GM19238 (cell line): Measurements from ENCODE around the gene UBE3B.
"Not testable (repeated sequence)": the region's sequence is repeated elsewhere in the genome, so short reads cannot be mapped to it uniquely, and the experiment has no call there.

Experiments
- DNase-seq: peaks from one replicate; pipeline ENCODE4 v3.0.0; 2011; ENCODE audit warnings: low spot score; ENCODE audit not compliant: insufficient read length

Gene UBE3B

DNA sequence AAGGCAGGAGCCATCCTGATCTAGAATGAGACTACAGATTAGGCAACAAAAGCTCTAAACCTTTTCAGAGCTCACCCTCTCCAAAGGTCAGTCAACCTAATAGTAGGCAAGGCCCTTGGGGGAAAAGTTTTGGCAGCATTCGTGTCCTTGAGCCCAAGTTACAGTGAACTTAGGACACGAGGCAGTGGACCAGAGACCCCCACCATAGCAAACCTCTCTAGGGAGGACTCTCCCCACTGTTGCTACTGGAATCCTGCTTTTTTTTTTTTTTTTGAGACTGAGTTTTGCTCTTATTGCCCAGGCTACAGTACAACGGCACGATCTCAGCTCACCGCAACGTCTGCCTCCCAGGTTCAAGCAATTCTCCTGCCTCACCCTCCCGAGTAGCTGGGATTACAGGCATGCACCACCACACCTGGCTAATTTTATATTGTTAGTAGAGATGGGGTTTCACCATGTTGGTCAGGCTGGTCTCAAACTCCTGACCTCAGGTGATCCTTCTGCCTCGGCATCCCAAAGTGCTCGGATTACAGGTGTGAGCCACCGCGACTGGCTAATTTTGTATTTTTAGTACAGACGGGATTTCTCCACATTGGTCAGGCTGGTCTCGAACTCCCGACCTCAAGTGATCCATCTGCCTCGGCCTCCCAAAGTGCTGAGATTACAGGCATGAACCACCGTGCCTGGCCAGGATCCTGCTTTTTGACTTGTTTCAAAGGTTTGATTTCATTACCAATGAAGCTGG is 3.7 kb upstream of the UBE3B start:
- not testable (repeated sequence) for DNase-seq

DNA sequence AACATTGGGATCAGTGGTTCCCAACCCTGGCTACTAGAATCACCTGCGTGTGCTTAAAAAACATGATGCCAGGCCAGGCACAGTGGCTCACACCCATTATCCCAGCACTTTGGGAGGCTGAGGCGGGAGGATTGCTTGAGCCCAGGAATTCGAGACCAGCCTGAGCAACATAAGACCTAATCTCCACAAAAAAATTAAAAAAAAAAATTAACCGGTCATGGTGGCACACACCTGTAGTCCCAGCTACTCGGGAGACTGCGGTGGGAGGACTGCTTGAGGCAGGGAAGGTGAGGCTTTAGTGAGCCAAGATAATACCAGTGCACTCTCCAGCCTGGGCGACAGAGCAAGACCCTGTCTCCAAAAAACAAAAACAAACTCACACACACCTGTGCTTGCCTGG is 2.3 kb upstream of the UBE3B start:
- DNase-seq = no peak

DNA sequence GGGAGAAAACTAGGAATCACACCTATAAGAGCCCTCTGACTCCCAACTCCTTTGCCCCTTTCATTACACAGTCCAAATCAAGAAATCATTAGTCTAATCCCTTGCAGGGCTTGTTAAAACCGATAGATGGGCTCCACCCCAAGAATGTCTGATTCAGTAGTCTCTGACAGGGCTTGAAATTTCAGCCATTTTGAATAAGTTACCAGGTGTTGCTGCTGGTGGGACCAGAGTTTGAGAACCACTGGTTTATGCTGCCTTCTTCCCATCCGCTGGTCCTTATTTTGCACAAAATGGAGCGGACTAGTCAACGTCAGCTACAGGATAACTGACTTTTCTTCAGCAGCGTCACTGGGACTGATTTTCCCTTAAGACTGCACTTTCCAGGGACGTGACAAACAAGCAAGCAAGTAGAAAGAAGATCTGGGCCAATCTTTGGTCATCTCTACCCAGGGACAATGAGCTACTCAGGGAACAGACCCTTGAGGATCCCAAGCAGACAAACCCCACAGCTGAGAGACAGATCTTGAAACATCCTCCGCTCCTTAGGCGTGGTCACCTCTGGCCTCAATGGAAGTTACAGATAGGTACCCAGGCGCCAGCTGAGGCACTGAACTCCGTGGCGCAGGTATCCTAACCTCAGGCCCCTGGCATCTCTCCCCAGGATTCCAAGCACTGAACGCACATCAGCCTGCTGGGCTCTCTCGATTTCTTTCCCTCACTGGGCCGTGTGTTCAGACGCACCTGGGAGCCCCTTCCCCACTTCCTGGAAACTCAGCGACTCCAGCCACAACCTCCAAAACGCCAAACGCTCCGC is 1.2 kb upstream of the UBE3B start:
- no peak for DNase-seq

DNA sequence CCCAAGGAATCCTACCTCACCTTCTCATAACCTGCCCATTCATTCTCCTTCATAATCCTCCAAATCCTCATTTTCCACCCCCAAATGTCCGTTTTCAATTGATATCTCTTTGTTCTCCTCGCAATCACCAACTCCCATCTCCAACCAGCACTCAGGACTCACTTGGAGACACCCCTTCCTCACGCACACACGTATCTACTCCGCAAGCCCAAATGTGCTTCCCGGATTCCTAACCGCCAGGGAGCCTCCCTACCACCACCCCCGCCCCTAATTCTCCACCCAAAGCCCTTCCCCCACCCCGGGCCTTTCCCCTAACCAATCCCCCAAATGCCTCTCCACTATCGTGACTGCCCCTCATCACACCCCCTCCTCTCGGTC is 638 bp upstream of the UBE3B start:
- DNase-seq = no peak

DNA sequence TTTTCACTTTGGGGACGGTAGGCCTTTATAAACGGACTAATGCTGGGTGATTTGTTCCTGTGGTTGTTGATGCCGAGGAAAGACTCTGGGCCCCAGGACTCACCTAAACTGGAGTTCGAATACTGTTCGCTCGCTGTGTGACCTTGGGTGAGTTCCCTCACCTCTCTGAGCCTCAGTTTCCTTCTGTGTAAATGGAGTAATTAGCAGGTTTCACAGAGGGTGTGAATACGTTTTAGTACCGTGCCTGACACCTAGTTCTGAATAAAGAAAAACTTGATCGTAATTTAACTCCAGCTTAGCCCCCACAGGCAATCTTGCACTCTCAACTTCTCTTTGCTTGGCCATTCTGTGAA is 505 bp downstream of the UBE3B start:
- no peak for DNase-seq

DNA sequence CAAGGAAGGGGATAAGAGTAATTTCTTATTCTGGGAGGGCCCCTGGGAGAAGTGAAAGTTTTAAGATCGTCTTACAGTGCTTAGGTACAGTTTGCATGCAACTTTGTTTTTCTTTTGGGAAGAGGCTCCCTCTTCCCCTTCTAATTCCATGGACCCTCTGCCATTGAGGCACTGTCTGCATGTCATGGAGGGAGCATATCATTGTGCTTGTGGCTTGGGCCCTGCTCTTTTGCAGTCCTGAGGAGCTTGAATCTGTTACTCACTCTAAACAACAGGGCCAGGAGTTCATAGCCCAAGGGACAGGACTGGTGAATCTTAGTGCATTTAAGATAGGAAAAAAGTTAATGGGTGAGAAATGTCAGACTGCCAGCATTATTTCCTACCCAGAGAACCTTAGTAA is 2.3 kb downstream of the UBE3B start:
- DNase-seq = no peak

DNA sequence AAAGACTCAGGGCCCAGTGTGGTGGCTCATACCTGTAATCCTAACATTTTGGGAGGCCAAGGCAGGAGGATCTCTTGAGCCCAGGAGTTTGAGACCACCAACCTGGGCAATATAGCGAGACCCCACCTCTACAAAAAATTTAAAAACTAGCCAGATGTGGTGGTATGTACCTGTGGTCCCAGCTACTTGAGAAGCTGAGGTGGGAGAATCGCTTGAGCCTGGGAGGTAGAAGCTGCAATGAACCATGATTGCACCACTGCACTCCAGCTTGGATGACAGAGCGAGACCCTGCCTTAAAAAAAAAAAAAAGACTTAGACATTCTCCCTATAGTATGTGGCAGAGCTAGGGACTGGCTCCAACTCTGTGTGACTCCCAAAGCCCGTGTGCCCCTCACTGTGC is 2.9 kb downstream of the UBE3B start:
- no peak for DNase-seq

DNA sequence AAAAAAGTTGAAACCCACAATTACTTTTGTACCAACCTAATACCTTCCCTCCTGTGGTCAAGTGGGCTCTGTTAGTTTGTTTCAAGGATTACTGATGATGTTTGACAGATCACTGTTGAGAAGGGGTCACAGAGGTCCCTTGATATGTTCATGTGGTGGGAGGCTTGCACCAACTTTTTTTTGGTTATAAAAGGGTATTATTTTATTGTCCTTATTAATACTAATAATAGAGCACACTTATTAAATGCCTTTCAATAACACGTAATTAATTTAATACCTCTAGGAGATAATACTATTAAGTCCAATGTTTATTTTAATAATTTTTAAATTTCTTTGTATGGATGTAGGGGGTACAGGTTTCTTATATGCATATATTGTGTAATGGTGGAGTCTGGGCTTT is 4.4 kb downstream of the UBE3B start:
- DNase-seq = no peak

DNA sequence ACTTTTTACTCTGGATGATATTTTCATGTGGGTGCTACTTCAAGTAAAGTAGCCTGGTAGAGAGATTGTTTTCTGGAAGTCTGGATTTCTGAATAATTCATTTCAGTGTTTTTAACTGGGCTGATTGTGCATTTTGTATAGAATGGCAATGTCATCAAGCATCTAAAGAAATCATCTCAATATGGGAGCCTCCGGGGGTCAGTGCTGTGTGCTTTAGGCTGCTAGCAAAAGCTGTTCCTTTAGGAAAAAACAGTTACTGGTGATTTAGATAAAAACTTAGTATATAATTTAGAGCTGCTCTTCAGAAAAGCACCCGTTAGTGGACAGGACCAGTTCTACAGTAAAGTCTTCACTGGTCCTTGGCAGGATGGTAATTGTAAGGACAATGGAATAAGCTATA is 5.1 kb downstream of the UBE3B start:
- DNase-seq = no peak

DNA sequence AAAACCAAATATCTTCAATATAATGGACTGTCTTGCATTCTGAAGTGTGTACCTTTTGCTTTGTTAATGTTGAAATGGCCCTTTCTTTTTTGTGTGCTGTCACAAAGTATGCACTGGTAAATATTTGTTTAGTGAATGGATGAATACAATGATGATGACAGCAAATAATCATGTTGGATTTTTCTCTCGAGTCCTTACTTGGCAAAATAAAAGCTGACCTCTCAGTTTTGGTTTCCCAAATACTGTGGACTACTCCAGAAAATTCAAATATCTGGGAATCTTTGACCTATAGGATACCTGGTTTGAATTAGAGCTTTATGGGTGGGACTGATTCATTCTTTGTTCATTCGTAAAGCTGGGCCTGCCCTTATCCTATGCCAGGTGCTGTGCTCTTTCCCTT is 5.5 kb downstream of the UBE3B start:
- no peak for DNase-seq

DNA sequence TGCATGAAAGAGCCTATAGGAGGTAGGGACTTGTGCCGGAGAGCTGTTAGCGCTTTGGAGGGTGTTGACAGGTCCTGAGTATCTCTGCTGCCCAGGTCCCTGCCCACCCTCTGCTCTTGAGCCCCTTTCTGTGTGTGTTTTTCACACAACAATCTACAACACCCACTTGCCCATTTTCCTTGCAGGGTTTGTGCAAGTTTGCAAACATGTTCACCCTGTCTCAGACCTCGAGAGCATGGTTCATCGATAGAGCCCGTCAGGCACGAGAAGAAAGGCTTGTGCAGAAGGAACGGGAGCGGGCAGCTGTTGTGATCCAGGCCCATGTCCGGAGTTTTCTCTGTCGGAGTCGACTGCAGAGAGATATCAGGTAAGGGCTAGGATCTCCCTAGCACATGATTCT is 5.9 kb downstream of the UBE3B start:
- no peak for DNase-seq

DNA sequence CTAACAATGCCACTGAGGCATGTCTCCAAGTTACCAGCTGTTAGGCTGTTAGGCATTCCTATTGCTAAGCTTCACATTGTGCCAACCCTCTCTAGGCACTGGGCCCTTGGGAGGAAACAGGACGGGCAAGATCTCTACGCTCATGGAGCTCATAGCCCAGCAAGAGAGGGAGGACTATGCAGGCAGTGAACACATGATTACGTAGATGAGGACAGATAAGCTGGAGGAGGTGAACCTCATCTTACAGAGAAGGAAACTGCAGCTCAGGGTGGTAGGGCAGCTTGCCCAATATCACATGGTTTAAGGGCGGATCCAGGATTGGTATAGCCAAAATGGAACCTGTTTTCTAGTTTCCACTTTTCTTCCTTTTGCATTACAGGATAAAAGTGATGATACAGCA is 7.8 kb downstream of the UBE3B start:
- no peak for DNase-seq

DNA sequence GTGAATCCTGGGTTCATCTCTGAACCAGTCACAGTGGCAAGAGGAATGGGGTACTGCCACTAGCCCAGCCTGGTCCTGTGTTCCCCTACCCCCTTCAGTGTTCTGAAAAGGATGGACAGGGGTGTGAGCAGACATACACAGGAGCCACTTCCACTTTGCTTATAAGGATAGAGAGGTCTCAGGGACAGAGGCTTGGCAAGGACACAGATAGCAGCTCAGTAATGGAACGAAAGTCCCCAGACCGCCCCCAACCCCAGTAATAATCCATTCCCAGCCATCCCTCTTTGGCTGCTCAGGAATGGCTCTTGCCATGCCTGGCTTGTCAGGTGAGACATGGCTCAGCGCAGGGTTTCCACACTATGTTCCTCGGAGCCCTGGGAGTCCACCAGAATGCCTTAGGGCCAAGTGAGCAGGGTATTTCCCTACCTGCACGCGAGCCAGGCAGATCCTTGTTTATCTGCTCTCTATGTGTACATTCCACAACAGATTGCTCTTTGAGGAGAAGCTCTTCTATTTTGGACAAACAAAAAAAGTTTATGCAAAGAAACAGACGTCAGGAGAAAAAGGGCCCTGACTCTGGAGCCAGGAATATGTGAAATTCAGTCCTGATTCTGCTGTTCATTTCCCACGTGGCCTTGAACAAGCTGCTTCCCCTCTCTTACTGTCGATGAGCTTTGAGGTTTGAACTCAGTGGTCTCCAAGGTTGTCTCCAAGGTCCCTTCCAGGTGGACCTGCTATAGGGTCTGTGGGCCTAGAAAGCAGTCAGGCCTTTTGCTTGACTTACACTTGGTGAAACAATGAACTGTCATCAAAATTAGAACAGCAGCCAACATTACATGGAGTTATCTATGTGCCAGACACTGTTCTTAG is 10.0 kb downstream of the UBE3B start:
- no peak for DNase-seq

DNA sequence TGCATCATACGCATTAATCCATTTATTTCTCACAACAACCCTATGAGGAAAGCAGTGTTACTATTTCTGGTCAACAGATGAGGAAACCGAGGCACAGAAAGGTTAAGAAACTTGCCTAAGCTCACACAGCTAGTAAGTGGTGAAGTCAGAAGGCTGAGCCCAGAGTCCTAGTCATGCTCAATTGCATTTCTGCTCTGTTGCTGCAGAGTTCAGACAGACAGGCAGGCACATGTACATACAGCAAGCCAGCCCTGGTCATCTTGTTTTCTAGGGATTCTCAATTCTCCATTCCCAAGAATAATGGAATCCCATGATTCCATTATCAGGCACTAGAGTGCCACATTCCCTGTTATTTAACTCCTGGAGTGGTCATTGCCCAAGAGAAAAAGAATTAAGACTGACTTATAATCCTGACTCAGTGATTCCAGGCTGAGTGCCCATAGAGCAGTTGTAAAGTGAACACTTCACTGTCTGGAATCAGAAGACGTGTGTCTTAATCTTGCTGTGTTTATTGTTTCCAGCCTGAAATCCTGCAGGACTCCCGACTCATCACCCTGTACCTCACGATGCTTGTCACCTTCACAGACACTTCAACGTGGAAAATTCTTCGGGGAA is 10.7 kb downstream of the UBE3B start:
- DNase-seq = no peak

DNA sequence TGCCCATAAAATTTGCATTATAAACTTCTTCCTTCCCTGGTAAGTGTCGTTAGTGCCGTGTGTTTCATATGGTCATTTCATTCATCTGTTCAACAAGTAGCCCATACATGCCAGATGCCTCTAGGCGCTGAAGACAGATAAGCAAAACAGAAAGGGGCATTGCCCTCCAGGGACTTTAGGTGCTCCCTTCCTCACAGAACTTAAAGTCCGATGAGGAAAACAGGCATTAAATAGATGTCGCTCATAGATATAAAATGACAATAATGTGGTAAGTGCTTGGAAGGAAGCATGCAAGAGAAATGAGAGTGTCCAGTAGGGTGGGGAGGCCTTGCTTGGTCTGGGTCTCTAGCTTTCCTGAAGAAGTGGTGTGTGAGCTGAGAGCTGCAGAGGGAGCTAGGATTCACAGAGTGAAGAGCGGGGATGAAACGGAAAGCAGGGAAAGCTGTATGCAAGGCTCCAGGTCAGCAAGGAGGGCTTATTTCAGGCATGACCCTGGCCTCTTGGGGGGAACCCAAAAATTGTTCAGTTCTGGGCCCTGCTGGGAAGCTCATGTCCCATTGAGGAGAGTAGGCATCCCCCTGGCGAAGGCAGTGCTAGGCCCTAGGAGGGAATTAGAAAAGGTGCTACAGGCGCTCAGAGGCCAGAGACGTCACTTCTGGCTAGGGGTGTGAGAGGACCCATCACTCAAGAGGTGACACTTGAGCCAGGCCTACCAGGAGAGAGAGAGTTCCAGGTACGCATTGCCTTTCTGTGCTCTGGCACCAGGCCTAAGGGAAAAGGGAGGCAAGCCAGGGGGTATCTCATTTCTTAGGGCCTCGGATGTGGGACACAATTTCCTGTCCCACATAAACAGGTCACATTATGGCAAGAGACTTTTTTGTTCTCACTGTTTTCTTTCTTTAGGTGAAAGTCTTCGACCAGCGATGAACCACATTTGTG is 11.9 kb downstream of the UBE3B start:
- no peak for DNase-seq

DNA sequence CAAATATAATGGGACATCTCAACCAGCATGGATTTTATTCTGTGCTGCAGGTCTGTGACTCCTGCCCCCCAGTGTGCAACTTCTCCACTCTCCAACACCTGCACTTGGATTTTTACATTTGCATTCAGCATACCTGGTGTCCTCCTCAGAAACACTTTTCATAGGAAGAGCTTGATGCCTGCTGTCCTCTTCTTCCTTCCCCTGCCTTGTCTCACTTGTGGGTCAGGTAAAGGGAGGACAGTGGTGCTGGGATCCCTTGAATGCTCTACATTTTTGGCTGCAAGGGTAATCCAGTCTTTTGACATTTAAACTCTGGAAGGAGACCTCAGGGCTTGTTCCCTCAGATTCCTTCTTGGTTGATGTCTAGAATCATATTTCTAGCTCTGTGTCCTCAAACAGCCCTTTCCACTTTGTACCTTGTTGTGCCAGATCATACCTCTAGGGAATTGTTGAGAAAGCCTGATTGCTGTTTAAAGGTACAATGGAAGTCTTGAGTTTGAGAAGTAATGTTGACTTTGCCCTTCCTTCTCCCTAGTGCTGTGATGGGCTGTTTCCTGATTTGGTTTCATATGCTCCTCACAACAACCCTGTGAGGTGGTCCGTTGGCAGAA is 12.6 kb downstream of the UBE3B start:
- DNase-seq = no peak

DNA sequence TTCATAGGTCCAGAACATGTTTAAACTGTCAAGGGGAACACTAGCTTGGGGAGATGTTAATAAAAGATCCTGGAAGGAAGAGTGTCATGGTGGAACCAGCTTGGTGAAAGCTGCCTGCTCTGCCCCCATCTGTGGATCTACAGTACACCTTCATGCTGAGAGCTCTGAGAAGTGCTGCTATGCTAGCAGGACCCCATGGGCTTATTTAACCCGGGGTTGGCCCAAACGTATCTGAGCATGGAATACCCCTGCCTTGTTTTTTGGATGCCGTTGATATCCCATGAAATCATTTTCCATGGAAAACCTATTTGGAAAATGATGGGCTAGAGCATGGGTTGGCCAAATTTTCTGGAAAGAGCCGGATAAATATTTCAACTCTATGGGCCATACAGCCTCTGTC is 14.2 kb downstream of the UBE3B start:
- DNase-seq = no peak

DNA sequence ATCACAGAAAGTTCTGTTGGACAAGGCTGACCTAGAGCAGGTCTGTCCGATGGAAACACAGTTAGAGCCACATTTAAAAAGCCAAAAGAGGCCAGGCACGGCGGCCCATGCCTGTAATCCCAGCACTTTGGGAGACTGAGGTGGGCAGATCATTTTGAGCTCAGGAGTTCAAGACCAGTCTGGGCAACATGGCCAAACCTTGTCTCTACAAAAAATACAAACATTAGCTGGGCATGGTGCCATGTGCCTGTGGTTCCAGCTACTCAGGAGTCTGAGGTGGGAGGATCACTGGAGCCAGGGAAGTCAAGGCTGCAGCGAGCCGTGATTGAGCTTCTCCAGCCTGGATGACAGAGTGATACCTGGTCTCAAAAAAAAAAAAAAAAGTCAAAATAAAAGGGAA is 14.9 kb downstream of the UBE3B start:
- DNase-seq = no peak

DNA sequence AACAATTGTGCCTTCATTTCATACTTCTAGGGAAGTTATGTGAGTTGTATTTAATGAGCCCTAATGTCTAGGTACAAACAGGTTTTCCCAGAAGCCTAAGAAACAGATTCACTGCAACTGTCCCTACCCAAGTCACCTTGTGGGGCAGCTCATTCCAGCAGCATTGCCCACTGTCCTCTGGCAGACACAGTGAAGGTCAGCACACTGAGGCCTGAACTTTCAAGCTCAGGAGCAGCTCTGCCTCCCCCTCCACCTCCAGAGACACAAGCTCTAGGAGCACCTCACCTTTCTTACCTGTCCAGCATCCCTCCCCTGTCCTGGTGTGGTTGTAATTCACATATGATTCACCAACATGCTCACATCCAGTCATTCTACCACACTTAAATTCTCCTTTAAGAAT is 15.7 kb downstream of the UBE3B start:
- DNase-seq = no peak

DNA sequence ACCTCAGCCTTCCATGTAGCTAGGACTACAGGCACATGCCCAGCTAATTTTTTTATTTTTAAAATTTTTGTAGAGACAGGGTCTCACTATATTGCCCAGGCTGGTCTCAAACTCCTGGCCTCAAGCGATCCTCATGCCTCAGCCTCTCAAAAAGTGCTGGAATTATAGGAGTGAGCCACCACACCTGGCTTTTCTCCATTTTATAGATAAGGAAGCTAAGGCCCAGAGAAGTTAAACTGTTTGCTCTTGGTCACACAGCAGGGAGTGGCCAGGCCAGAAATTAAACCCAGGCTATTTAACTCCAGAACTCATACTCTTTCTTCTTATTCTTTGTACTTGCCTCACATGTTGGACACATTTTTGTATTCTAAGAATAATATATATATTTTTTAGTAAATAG is 16.5 kb downstream of the UBE3B start:
- DNase-seq = no peak
